ENCODE results near the gene MRPL39.

- TF ChIP-seq, protein P1, sequence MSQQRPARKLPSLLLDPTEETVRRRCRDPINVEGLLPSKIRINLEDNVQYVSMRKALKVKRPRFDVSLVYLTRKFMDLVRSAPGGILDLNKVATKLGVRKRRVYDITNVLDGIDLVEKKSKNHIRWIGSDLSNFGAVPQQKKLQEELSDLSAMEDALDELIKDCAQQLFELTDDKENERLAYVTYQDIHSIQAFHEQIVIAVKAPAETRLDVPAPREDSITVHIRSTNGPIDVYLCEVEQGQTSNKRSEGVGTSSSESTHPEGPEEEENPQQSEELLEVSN (IDR thresholded peaks at IDR 0.05; ENCODE audit: borderline replicate concordance, low read depth) = no peak
- TF ChIP-seq POLR2A (IDR thresholded peaks at IDR 0.05; ENCODE audit: low read length) (no peak), RARB (CRISPR knock-in tag; IDR thresholded peaks at IDR 0.05) (no peak), MYC (IDR thresholded peaks at IDR 0.05; ENCODE audit: borderline replicate concordance, low read length) (no peak), REST (IDR thresholded peaks at IDR 0.05) (no peak), SREBF2 (IDR thresholded peaks at IDR 0.05) (no peak), USF2 (IDR thresholded peaks at IDR 0.05) (no peak), RAD21 (conservative IDR thresholded peaks at IDR 0.05 in 1 of 2, IDR thresholded peaks at IDR 0.05 in 1 of 2) (no peak), PHF8 (IDR thresholded peaks at IDR 0.05; ENCODE audit: borderline replicate concordance, low read depth) (no peak), ELK1 (IDR thresholded peaks at IDR 0.05; ENCODE audit: low read depth, low read length) (no peak), SMC3 (IDR thresholded peaks at IDR 0.05) (no peak)
- TF ChIP-seq, protein P2, sequence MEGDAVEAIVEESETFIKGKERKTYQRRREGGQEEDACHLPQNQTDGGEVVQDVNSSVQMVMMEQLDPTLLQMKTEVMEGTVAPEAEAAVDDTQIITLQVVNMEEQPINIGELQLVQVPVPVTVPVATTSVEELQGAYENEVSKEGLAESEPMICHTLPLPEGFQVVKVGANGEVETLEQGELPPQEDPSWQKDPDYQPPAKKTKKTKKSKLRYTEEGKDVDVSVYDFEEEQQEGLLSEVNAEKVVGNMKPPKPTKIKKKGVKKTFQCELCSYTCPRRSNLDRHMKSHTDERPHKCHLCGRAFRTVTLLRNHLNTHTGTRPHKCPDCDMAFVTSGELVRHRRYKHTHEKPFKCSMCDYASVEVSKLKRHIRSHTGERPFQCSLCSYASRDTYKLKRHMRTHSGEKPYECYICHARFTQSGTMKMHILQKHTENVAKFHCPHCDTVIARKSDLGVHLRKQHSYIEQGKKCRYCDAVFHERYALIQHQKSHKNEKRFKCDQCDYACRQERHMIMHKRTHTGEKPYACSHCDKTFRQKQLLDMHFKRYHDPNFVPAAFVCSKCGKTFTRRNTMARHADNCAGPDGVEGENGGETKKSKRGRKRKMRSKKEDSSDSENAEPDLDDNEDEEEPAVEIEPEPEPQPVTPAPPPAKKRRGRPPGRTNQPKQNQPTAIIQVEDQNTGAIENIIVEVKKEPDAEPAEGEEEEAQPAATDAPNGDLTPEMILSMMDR (IDR thresholded peaks at IDR 0.05) = no peak
Observed at GRCh38 chr21:25640202-25640942, 33.1 kb upstream of the MRPL39 start.
